Neural progenitor cell (in vitro differentiated cells): ENCODE measurements around the gene RIOK1.

Source experiments
- EZH2 ChIP-seq: fragments of 200-600 bp; sonication (generic); IDR thresholded peaks from 2 replicates; pipeline ENCODE4 v1.6.1; 2017; ENCODE audit warnings: antibody characterized with exemption, mild to moderate bottlenecking, moderate library complexity
- EZH2phosphoT487 ChIP-seq: fragments of 200-600 bp; sonication (generic); IDR thresholded peaks from 2 replicates; pipeline ENCODE4 v1.6.1; 2017; ENCODE audit warnings: antibody characterized with exemption
- TF ChIP-seq, protein P1 (sequence below): fragments of 200-600 bp; sonication (generic); IDR thresholded peaks from 2 replicates; pipeline ENCODE4 v1.5.1; 2017; ENCODE audit warnings: antibody characterized with exemption, mild to moderate bottlenecking

DNA sequence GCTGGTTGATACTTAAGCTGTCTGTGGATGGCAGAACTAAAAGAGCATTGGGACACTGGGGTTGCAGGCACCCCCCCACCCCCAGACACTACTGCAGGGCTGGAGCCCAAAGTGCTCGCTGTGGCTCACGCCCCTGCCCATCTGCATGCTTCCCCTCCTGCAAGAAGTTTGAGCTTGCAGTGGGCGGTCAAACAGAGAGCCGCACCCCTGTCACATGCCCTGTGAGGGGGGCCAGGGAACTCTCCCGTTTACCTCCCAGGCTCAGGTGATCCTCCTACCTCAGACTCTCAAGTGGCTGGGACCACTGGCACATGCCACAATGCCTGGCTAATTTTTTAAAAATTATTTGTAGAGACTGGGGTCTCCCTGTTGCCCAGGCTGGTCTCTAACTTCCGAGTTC, 63.3 kb downstream of the RIOK1 start:
- TF ChIP-seq, protein P1, sequence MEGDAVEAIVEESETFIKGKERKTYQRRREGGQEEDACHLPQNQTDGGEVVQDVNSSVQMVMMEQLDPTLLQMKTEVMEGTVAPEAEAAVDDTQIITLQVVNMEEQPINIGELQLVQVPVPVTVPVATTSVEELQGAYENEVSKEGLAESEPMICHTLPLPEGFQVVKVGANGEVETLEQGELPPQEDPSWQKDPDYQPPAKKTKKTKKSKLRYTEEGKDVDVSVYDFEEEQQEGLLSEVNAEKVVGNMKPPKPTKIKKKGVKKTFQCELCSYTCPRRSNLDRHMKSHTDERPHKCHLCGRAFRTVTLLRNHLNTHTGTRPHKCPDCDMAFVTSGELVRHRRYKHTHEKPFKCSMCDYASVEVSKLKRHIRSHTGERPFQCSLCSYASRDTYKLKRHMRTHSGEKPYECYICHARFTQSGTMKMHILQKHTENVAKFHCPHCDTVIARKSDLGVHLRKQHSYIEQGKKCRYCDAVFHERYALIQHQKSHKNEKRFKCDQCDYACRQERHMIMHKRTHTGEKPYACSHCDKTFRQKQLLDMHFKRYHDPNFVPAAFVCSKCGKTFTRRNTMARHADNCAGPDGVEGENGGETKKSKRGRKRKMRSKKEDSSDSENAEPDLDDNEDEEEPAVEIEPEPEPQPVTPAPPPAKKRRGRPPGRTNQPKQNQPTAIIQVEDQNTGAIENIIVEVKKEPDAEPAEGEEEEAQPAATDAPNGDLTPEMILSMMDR, result no peak
- TF ChIP-seq EZH2, result no peak
- TF ChIP-seq EZH2phosphoT487, result no peak
